Measurements from ENCODE around the gene TAGLN2.

Gene TAGLN2

DNA sequence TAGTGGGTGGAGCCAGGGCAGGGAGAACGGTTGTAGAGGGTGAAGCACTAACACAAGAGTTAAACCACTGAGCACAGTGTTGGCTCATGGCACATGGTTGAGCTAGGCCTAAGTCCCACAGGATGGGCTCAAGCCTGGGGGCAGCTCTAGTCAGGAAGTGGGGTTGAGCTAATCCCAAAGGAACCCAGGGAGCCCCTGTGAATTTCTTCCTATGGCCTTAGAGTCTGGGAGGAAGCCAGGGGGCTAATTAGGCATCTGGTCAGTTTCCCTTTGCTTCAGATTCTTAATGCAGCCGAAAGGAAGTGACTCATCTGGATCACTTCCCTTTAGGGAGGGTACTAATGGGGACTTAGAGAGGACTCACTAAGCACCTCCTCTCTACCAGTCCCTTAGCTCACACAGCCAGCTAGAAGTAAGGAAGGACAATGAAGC lies 35.5 kb downstream of the TAGLN2 start:
- peak overlapping the region; percentile 26 to 38 for H3K4me3 ChIP-seq (ENCODE audit: low read depth in 1 of 2, low read length in 1 of 2)
- no peaks in the 10 kb centered on the region for H3K36me3 ChIP-seq
- peaks cover 27 to 44% of the 10 kb centered on the region in 2 experiments for H3K4me1 ChIP-seq (ENCODE audit: control insufficient read depth in 1 of 2, insufficient read depth in 1 of 2, low read depth in 1 of 2, low read length in 1 of 2)
- no peaks in the 10 kb centered on the region for H3K27me3 ChIP-seq
- peak overlapping the region; percentile 77 for H3K27ac ChIP-seq
- TF ChIP-seq, protein P1, sequence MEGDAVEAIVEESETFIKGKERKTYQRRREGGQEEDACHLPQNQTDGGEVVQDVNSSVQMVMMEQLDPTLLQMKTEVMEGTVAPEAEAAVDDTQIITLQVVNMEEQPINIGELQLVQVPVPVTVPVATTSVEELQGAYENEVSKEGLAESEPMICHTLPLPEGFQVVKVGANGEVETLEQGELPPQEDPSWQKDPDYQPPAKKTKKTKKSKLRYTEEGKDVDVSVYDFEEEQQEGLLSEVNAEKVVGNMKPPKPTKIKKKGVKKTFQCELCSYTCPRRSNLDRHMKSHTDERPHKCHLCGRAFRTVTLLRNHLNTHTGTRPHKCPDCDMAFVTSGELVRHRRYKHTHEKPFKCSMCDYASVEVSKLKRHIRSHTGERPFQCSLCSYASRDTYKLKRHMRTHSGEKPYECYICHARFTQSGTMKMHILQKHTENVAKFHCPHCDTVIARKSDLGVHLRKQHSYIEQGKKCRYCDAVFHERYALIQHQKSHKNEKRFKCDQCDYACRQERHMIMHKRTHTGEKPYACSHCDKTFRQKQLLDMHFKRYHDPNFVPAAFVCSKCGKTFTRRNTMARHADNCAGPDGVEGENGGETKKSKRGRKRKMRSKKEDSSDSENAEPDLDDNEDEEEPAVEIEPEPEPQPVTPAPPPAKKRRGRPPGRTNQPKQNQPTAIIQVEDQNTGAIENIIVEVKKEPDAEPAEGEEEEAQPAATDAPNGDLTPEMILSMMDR (IDR thresholded peaks at IDR 0.05) = peak; percentile 13
- H3K9me3 ChIP-seq = no peaks in the 10 kb centered on the region

- Histone ChIP-seq H3K27ac (peak overlapping the region; percentile 77), H3K27me3 (no peaks in the 10 kb centered on the region), H3K9me3 (no peaks in the 10 kb centered on the region), H3K4me3 (ENCODE audit: low read depth in 1 of 2, low read length in 1 of 2) (peak overlapping the region in 1 of 2 experiments; percentile 38), H3K36me3 (no peaks in the 10 kb centered on the region), H3K4me1 (ENCODE audit: control insufficient read depth in 1 of 2, insufficient read depth in 1 of 2, low read depth in 1 of 2, low read length in 1 of 2) (peaks cover 27 to 44% of the 10 kb centered on the region in 2 experiments)
- TF ChIP-seq, protein P1 (IDR thresholded peaks at IDR 0.05) = no peak
Measured at GRCh38 chr1:159889202-159889601, 36.1 kb downstream of the TAGLN2 start.

DNA sequence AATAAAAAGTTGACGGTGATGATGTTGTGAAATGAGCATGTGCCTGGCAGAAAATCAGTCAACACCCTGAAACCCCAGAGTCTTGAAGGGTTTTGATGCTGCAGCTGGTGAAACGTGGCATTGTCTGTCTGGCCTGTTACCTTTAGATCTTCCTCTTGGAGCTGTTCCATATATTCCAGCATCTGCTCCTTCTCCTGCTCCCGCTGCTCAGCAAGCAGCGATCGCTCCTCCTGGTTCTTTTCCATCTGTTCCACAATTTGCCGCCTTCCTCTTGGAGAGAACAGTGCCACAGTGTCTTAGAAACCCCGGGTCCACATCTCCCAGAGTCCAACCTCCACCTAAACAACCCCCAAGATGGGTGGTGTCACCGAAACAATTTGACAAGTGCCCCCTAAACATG lies 41.0 kb downstream of the TAGLN2 start:
- H3K27ac ChIP-seq = no peak overlapping the region
- peaks cover 35 to 51% of the 10 kb centered on the region in 2 experiments for H3K4me1 ChIP-seq (ENCODE audit: control insufficient read depth in 1 of 2, insufficient read depth in 1 of 2, low read depth in 1 of 2, low read length in 1 of 2)
- H3K36me3 ChIP-seq = no peaks in the 10 kb centered on the region
- no peaks in the 10 kb centered on the region for H3K9me3 ChIP-seq
- TF ChIP-seq, protein P1 (IDR thresholded peaks at IDR 0.05) = no peak
- H3K4me3 ChIP-seq (ENCODE audit: low read depth in 1 of 2, low read length in 1 of 2) = no peak overlapping the region
- no peaks in the 10 kb centered on the region for H3K27me3 ChIP-seq

GRCh38 chr1:159883134-159883533 lies 42.2 kb downstream of the TAGLN2 start:
- peaks cover 43 to 49% of the 10 kb centered on the region in 2 experiments for H3K4me1 ChIP-seq (ENCODE audit: control insufficient read depth in 1 of 2, insufficient read depth in 1 of 2, low read depth in 1 of 2, low read length in 1 of 2)
- H3K4me3 ChIP-seq (ENCODE audit: low read depth in 1 of 2, low read length in 1 of 2) = no peak overlapping the region
- no peaks in the 10 kb centered on the region for H3K27me3 ChIP-seq
- H3K9me3 ChIP-seq = no peaks in the 10 kb centered on the region
- TF ChIP-seq, protein P1 (IDR thresholded peaks at IDR 0.05) = no peak
- H3K36me3 ChIP-seq = no peaks in the 10 kb centered on the region
- peak overlapping the region; percentile 75 for H3K27ac ChIP-seq

DNA sequence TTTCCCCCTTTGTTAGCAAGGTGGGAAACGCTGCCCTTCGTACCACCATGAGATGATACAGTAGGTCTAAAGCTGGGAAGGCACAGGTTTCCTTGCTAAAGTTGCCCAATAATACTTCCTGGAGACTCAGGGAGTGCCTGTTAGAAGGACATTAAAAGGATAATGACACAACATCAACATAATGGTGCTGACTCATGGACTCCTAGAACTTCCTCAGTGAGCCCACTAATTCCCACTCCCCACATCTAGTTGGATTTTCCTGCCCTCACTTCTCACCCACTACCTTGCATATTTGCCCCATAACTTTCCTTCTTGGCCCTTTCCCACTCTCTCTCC lies 42.8 kb downstream of the TAGLN2 start:
- Histone ChIP-seq H3K9me3 (no peaks in the 10 kb centered on the region), H3K4me3 (ENCODE audit: low read depth in 1 of 2, low read length in 1 of 2) (no peak overlapping the region), H3K27ac (peak overlapping the region; percentile 75)

More for the DNA sequence above, 42.8 kb downstream of the TAGLN2 start:
- Histone ChIP-seq H3K27me3 (no peaks in the 10 kb centered on the region), H3K36me3 (no peaks in the 10 kb centered on the region), H3K4me1 (ENCODE audit: control insufficient read depth in 1 of 2, insufficient read depth in 1 of 2, low read depth in 1 of 2, low read length in 1 of 2) (peaks cover 47 to 55% of the 10 kb centered on the region in 2 experiments)
- TF ChIP-seq, protein P1 (IDR thresholded peaks at IDR 0.05) = no peak
